KMS-11 (cell line): ENCODE measurements around the gene KCND3.

Experiments
- H2AFZ ChIP-seq: fragments of 200-600 bp; sonication (generic); 2 replicates; pipeline ENCODE4 v1.6.1; 2016; ENCODE audit warnings: antibody characterized with exemption, mixed run types, low read depth
- H3K27ac ChIP-seq: fragments of 200-600 bp; sonication (generic); 2 replicates; pipeline ENCODE4 v1.6.1; 2016; ENCODE audit warnings: mild to moderate bottlenecking, mixed run types
- H3K27me3 ChIP-seq: fragments of 200-600 bp; sonication (generic); 2 replicates; pipeline ENCODE4 v1.6.1; 2017; ENCODE audit warnings: mild to moderate bottlenecking, low read depth, mixed run types, moderate library complexity; ENCODE audit not compliant: insufficient read depth
- H3K36me3 ChIP-seq: fragments of 200-600 bp; sonication (generic); 2 replicates; pipeline ENCODE4 v1.6.1; 2017; ENCODE audit warnings: mild to moderate bottlenecking, mixed run types; ENCODE audit not compliant: insufficient read depth
- H3K4me1 ChIP-seq: fragments of 200-600 bp; sonication (generic); 2 replicates; pipeline ENCODE4 v1.6.1; 2016; ENCODE audit warnings: mild to moderate bottlenecking, low read depth, mixed run types; ENCODE audit not compliant: poor library complexity, severe bottlenecking
- H3K4me2 ChIP-seq: fragments of 200-600 bp; sonication (generic); 2 replicates; pipeline ENCODE4 v1.7.0; 2016; ENCODE audit warnings: mild to moderate bottlenecking, mixed run types
- H3K4me3 ChIP-seq: fragments of 200-600 bp; sonication (generic); IDR thresholded peaks from 2 replicates; pipeline ENCODE4 v1.6.1; 2017; ENCODE audit warnings: low read depth, low read length, mixed read lengths; ENCODE audit not compliant: insufficient read depth
- H3K79me2 ChIP-seq: fragments of 200-600 bp; sonication (generic); 2 replicates; pipeline ENCODE4 v1.6.1; 2016; ENCODE audit warnings: low read depth, mixed run types; ENCODE audit not compliant: insufficient read depth
- H3K9ac ChIP-seq: fragments of 200-600 bp; sonication (generic); 2 replicates; pipeline ENCODE4 v1.6.1; 2016; ENCODE audit warnings: mild to moderate bottlenecking, mixed run types
- H4K20me1 ChIP-seq: fragments of 200-600 bp; sonication (generic); 2 replicates; pipeline ENCODE4 v1.6.1; 2016; ENCODE audit warnings: mild to moderate bottlenecking, mixed run types; ENCODE audit not compliant: insufficient read depth
- TF ChIP-seq, protein P1 (sequence below): fragments of 200-600 bp; sonication (generic); conservative IDR thresholded peaks from 2 replicates; pipeline ENCODE4 v1.6.1; 2017; ENCODE audit warnings: low read depth, mild to moderate bottlenecking, antibody characterized with exemption, low read length, moderate library complexity, mixed read lengths

KCND3 gene

DNA sequence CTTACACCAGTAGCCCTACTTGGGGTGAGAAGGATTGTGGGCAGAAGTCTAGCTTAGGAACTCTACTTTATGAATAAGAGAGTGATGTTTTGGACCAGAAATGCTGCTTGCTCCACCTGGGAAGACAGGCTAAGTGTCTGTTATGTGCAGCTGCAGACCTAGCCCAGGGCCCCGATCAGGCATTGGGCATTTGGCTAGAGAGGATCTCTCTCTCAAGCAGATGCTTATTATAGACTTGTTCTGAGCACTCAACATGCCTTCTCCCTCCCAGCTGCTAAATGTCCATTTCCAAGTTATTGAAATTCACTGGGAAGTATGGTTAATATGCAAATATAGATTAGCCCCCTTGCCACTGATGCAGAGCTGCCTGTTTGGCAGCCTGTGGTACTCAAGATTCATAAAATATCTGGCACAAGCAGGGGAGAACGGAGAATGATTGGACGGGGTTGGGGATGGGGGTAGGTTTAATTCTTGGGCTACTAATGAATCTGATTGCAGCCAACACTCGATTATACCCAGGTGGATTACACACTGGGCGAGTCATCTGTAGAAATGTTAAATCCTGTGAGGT, 115.9 kb downstream of the KCND3 start:
- Histone ChIP-seq H3K79me2 (no peaks in the 10 kb centered on the region), H3K4me1 (peaks cover 3% of the 10 kb centered on the region), H4K20me1 (no peaks in the 10 kb centered on the region), H2AFZ (no peak overlapping the region), H3K4me3 (no peak overlapping the region), H3K9ac (no peak overlapping the region), H3K27me3 (no peaks in the 10 kb centered on the region), H3K36me3 (no peaks in the 10 kb centered on the region), H3K4me2 (no peak overlapping the region), H3K27ac (no peak overlapping the region)
- TF ChIP-seq, protein P1, sequence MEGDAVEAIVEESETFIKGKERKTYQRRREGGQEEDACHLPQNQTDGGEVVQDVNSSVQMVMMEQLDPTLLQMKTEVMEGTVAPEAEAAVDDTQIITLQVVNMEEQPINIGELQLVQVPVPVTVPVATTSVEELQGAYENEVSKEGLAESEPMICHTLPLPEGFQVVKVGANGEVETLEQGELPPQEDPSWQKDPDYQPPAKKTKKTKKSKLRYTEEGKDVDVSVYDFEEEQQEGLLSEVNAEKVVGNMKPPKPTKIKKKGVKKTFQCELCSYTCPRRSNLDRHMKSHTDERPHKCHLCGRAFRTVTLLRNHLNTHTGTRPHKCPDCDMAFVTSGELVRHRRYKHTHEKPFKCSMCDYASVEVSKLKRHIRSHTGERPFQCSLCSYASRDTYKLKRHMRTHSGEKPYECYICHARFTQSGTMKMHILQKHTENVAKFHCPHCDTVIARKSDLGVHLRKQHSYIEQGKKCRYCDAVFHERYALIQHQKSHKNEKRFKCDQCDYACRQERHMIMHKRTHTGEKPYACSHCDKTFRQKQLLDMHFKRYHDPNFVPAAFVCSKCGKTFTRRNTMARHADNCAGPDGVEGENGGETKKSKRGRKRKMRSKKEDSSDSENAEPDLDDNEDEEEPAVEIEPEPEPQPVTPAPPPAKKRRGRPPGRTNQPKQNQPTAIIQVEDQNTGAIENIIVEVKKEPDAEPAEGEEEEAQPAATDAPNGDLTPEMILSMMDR, result no peak

DNA sequence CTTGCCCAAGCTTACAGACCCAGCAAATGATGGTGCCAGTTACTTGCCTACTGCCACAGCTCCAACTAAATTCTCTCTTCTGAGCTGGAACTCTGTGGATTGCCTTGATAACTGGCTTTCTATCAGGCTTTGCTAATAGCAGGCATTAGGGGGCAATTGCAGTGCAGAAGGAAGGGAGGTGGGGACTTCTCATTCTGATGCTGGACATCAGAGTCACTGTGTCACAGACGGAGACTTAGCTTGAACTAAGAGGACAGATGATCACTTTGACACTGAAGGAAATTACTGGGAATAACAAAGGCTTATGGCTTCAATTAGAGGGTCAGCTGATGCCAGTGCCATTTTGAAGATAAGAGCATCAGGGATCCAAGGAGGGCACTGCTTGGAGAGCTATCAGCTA, 119.3 kb downstream of the KCND3 start:
- Histone ChIP-seq H3K36me3 (no peaks in the 10 kb centered on the region), H2AFZ (no peak overlapping the region), H3K27ac (no peak overlapping the region), H4K20me1 (no peaks in the 10 kb centered on the region), H3K79me2 (no peaks in the 10 kb centered on the region), H3K9ac (no peak overlapping the region), H3K4me3 (no peak overlapping the region), H3K4me2 (no peak overlapping the region), H3K4me1 (peaks cover 18% of the 10 kb centered on the region), H3K27me3 (no peaks in the 10 kb centered on the region)
- TF ChIP-seq, protein P1, result no peak

DNA sequence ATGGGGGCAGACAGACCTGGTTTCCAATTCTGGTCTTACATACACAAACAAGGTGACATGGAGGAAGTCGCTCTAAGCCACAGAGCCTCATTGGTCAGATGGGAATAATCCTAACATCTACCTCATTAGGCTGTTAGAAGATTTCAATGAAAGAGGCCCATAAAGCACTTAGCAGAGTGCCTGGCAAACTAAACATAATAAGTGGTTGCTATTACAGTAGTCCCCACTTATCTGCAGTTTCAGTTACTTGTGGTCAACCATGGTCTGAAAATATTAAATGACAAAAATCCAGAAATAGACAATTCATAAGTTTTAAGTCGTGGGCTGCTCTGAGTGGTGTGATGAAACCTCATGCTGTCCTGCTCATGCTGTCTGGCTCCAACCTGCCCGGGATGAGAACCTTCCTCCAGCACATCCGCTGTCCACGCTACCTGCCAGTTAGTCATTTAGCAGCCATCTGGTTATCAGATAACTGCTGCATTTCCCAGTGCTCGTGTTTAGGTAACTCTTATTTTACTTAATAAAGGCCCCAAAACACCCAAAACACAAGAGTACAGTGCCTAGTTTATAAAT, 121.5 kb downstream of the KCND3 start:
- H3K36me3 ChIP-seq, result no peaks in the 10 kb centered on the region
- peaks cover 18% of the 10 kb centered on the region for H3K4me1 ChIP-seq
- no peak overlapping the region for H3K27ac ChIP-seq
- H3K27me3 ChIP-seq, result no peaks in the 10 kb centered on the region
- H3K4me2 ChIP-seq, result peak overlapping the region; percentile 29; the same call in 1 of the 2 replicates
- H3K79me2 ChIP-seq, result no peaks in the 10 kb centered on the region
- H2AFZ ChIP-seq, result no peak overlapping the region
- no peak overlapping the region for H3K4me3 ChIP-seq
- H4K20me1 ChIP-seq, result no peaks in the 10 kb centered on the region
- TF ChIP-seq, protein P1, result no peak
- no peak overlapping the region for H3K9ac ChIP-seq

DNA sequence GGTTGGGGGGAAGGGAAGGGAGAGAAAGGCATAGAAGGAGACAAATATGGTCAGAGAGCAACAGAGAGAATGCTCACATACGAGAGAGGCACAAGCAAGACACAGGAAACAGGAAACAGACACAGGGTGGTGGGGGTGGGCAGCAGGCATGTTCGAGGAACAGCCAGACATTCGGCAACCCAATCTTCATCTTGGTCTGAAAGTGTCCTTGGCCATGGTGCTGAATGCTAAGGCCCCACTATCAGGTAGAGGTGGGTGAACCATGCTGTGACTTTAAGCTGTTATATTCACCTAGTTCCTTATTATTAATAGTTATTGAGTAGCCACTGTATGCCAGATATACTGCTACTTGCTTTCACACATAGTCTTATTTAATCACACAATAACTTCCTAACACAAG, 124.6 kb downstream of the KCND3 start:
- Histone ChIP-seq H3K4me1 (peaks cover 18% of the 10 kb centered on the region), H3K27me3 (no peaks in the 10 kb centered on the region), H3K27ac (no peak overlapping the region), H3K36me3 (no peaks in the 10 kb centered on the region), H3K9ac (no peak overlapping the region), H3K4me2 (no peak overlapping the region), H4K20me1 (no peaks in the 10 kb centered on the region), H3K4me3 (no peak overlapping the region), H2AFZ (no peak overlapping the region), H3K79me2 (no peaks in the 10 kb centered on the region)
- TF ChIP-seq, protein P1, result no peak
